ENCODE data around the gene CD79A. TPM values are rescaled to one million over a fixed set of nuclear protein-coding genes. Genes with fewer than 3 reads are reported as not detected.

The CD79A gene
- total RNA-seq, 1 donor from 2014 or later = not detected

- Mint-ChIP-seq H3K9me3 (ENCODE audit: low read depth) (no peaks in the 10 kb centered on the region), H3K4me3 (ENCODE audit: unreplicated experiment) (no peak overlapping the region)
Measured at GRCh38 chr19:41893899-41894298, 16.8 kb downstream of the CD79A start.

DNA sequence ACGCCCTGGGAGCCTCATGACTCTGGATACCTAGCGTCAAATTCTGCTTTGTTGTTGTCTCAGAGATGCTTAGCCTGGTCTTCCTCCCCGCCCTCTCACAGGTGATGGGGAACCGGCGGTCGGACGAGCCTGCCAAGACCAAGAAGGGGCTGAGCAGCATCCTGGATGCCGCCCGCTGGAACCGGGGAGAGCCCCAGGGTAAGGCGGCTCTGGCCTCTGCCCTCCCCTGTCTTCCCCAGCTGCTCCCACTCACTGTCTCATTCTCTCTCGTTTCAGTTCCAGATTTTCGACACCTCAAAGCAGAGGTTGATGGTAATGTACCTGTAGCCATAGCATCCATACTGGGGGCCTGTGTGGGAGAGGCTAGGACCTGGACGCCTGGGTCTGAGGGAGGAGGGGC is 17.3 kb downstream of the CD79A start:
- Mint-ChIP-seq H3K27me3 (ENCODE audit: low read depth) (no peaks in the 10 kb centered on the region), H3K4me3 (ENCODE audit: unreplicated experiment) (no peak overlapping the region), H3K27ac (ENCODE audit: unreplicated experiment) (no peak overlapping the region), H3K9me3 (ENCODE audit: low read depth) (no peaks in the 10 kb centered on the region), H3K36me3 (ENCODE audit: low read depth) (peaks cover 19% of the 10 kb centered on the region), H3K4me1 (ENCODE audit: low read depth) (no peaks in the 10 kb centered on the region)
- no peak for TF ChIP-seq CTCF (IDR thresholded peaks at IDR 0.05)
- no peak for DNase-seq (ENCODE audit: low spot score)

More at GRCh38 chr19:41893899-41894298, 16.8 kb downstream of the CD79A start:
- no peak for DNase-seq (ENCODE audit: low spot score)
- Mint-ChIP-seq H3K36me3 (ENCODE audit: low read depth) (peaks cover 16% of the 10 kb centered on the region), H3K27me3 (ENCODE audit: low read depth) (no peaks in the 10 kb centered on the region), H3K27ac (ENCODE audit: unreplicated experiment) (peak overlapping the region; percentile 45), H3K4me1 (ENCODE audit: low read depth) (no peaks in the 10 kb centered on the region)
- no peak for TF ChIP-seq CTCF (IDR thresholded peaks at IDR 0.05)

- peak; percentile 52 for TF ChIP-seq CTCF (IDR thresholded peaks at IDR 0.05)
- H3K4me1 Mint-ChIP-seq (ENCODE audit: low read depth) = no peaks in the 10 kb centered on the region
- no peak overlapping the region for H3K4me3 Mint-ChIP-seq (ENCODE audit: unreplicated experiment)
- no peaks in the 10 kb centered on the region for H3K27me3 Mint-ChIP-seq (ENCODE audit: low read depth)
- H3K36me3 Mint-ChIP-seq (ENCODE audit: low read depth) = peaks cover 20% of the 10 kb centered on the region
- DNase-seq (ENCODE audit: low spot score) = peak; percentile 71
- H3K9me3 Mint-ChIP-seq (ENCODE audit: low read depth) = no peaks in the 10 kb centered on the region
- no peak overlapping the region for H3K27ac Mint-ChIP-seq (ENCODE audit: unreplicated experiment)
Measured at GRCh38 chr19:41895745-41896580, 18.9 kb downstream of the CD79A start.

- no peak for DNase-seq (ENCODE audit: low spot score)
- H3K4me3 Mint-ChIP-seq (ENCODE audit: unreplicated experiment) = no peak overlapping the region
Measured at GRCh38 chr19:41896581-41896942, 19.5 kb downstream of the CD79A start.

GRCh38 chr19:41897181-41897580 is 20.1 kb downstream of the CD79A start:
- no peak overlapping the region for H3K27ac Mint-ChIP-seq (ENCODE audit: unreplicated experiment)
- no peaks in the 10 kb centered on the region for H3K9me3 Mint-ChIP-seq (ENCODE audit: low read depth)
- no peak for TF ChIP-seq CTCF (IDR thresholded peaks at IDR 0.05)
- H3K4me3 Mint-ChIP-seq (ENCODE audit: unreplicated experiment) = no peak overlapping the region
- no peaks in the 10 kb centered on the region for H3K27me3 Mint-ChIP-seq (ENCODE audit: low read depth)
- H3K4me1 Mint-ChIP-seq (ENCODE audit: low read depth) = no peaks in the 10 kb centered on the region
- H3K36me3 Mint-ChIP-seq (ENCODE audit: low read depth) = peaks cover 27% of the 10 kb centered on the region
- no peak for DNase-seq (ENCODE audit: low spot score)

More at GRCh38 chr19:41896581-41896942, 19.5 kb downstream of the CD79A start:
- Mint-ChIP-seq H3K4me1 (ENCODE audit: low read depth) (no peaks in the 10 kb centered on the region), H3K9me3 (ENCODE audit: low read depth) (no peaks in the 10 kb centered on the region), H3K36me3 (ENCODE audit: low read depth) (peaks cover 21% of the 10 kb centered on the region), H3K27ac (ENCODE audit: unreplicated experiment) (no peak overlapping the region), H3K27me3 (ENCODE audit: low read depth) (no peaks in the 10 kb centered on the region)
- TF ChIP-seq CTCF (IDR thresholded peaks at IDR 0.05) = no peak

Measured in chondrocyte (in vitro differentiated cells).